SK-N-MC (cell line): ENCODE results near the gene RBM48.
"Not testable (repeated sequence)": the region's sequence is repeated elsewhere in the genome, so short reads cannot be mapped to it uniquely, and the experiment has no call there.

Source experiments
- DNase-seq: peaks from one replicate; pipeline ENCODE4 v3.0.0-alpha.2; 2011; ENCODE audit warnings: low read depth, low spot score
- H3K27ac ChIP-seq: fragments of 200-600 bp; sonication (generic); 2 replicates; pipeline ENCODE4 v1.5.1; 2016; ENCODE audit warnings: mixed run types
- H3K36me3 ChIP-seq: fragments of 200-600 bp; sonication (generic); 2 replicates; pipeline ENCODE4 v1.6.1; 2017; ENCODE audit warnings: antibody characterized with exemption, low read length, mixed read lengths; ENCODE audit not compliant: insufficient read depth
- H3K4me3 ChIP-seq: fragments of 200-600 bp; sonication (generic); 2 replicates; pipeline ENCODE4 v1.5.1; 2016
- H3K9ac ChIP-seq: fragments of 200-600 bp; sonication (generic); 2 replicates; pipeline ENCODE4 v1.8.0; 2017; ENCODE audit warnings: mixed run types, mixed read lengths; ENCODE audit not compliant: insufficient read length
- H3K9me3 ChIP-seq: fragments of 200-600 bp; sonication (generic); 2 replicates; pipeline ENCODE4 v1.6.1; 2017; ENCODE audit warnings: low read depth, mild to moderate bottlenecking, antibody characterized with exemption, low read length, moderate library complexity, mixed read lengths
- EZH2 ChIP-seq: fragments of 200-600 bp; sonication (generic); IDR thresholded peaks from one replicate; pipeline ENCODE4 v1.6.1; 2017; ENCODE audit warnings: antibody characterized with exemption
- FOXP2 ChIP-seq: optimal IDR thresholded peaks from 2 replicates; pipeline ENCODE3; 2011; ENCODE audit warnings: mild to moderate bottlenecking, moderate library complexity; ENCODE audit not compliant: insufficient read depth; ENCODE audit errors: extremely low read length, control extremely low read depth
- POLR2AphosphoS5 ChIP-seq: IDR thresholded peaks from 2 replicates; pipeline ENCODE4 v1.6.1; 2012; ENCODE audit warnings: mild to moderate bottlenecking, low read depth, low read length, borderline replicate concordance

RBM48 gene

GRCh38 chr7:92527300-92528187, 1.1 kb upstream of the RBM48 start:
- no peaks in the 10 kb centered on the region for H3K9me3 ChIP-seq
- H3K27ac ChIP-seq: no peak overlapping the region; the same call in 1 of the 2 replicates
- peak overlapping the region; percentile 81 for H3K9ac ChIP-seq
- TF ChIP-seq POLR2AphosphoS5 (no peak), EZH2 (no peak), FOXP2 (no peak)
- peaks cover 20% of the 10 kb centered on the region for H3K36me3 ChIP-seq
- H3K4me3 ChIP-seq: peak overlapping the region; percentile 93
- DNase-seq: no peak

DNA sequence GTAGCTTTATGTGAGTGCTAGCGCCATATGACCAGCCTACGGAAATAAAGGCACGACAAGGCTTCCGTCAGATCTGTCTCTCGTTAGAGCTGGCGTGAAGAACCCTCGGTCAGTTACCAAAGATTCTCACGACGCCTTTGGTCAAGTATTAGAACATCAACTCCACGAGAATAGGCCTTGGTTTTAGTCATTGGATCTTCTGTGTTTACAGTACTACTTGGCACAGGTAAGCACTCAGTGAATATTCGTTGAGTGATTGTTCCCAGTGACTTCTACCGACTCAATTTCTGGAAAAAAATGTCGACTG, 316 bp downstream of the RBM48 start:
- peak overlapping the region; percentile 93 for H3K4me3 ChIP-seq
- no peaks in the 10 kb centered on the region for H3K9me3 ChIP-seq
- H3K36me3 ChIP-seq: peaks cover 33% of the 10 kb centered on the region
- TF ChIP-seq FOXP2 (no peak), POLR2AphosphoS5 (no peak), EZH2 (no peak)
- peak overlapping the region; percentile 91 for H3K9ac ChIP-seq
- DNase-seq: no peak
- H3K27ac ChIP-seq: peak overlapping the region; percentile 81

- peaks cover 77% of the 10 kb centered on the region for H3K36me3 ChIP-seq
- H3K4me3 ChIP-seq: no peak overlapping the region
- TF ChIP-seq POLR2AphosphoS5 (no peak), EZH2 (no peak), FOXP2 (no peak)
- no peak overlapping the region for H3K27ac ChIP-seq
- H3K9me3 ChIP-seq: no peaks in the 10 kb centered on the region
- H3K9ac ChIP-seq: no peak overlapping the region
- no peak for DNase-seq
These were observed 6.0 kb downstream of the RBM48 start for GRCh38 chr7:92534572-92534971.

DNA sequence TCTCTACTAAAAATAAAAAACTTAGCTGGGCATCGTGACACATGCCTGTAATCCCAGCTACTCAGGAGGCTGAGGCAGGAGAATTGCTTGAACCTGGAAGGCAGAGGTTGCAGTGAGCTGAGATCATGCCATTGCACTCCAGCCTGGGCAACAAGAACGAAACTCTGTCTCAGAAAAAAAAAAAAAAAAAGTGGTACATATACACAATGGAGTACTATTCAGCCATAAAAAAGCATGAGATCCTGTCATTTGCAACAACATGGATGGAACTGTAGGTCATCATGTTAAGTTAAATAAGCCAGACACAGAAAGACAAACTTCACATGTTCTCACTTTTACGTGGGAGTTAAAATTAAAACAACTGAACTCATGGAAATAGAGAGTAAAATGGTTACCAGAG, 14.9 kb downstream of the RBM48 start:
- not testable (repeated sequence) for DNase-seq, H3K4me3 ChIP-seq, H3K27ac ChIP-seq, H3K36me3 ChIP-seq, H3K9ac ChIP-seq, H3K9me3 ChIP-seq

GRCh38 chr7:92545116-92545515, 16.5 kb downstream of the RBM48 start:
- not testable (repeated sequence) for H3K9ac ChIP-seq, DNase-seq, H3K27ac ChIP-seq

DNA sequence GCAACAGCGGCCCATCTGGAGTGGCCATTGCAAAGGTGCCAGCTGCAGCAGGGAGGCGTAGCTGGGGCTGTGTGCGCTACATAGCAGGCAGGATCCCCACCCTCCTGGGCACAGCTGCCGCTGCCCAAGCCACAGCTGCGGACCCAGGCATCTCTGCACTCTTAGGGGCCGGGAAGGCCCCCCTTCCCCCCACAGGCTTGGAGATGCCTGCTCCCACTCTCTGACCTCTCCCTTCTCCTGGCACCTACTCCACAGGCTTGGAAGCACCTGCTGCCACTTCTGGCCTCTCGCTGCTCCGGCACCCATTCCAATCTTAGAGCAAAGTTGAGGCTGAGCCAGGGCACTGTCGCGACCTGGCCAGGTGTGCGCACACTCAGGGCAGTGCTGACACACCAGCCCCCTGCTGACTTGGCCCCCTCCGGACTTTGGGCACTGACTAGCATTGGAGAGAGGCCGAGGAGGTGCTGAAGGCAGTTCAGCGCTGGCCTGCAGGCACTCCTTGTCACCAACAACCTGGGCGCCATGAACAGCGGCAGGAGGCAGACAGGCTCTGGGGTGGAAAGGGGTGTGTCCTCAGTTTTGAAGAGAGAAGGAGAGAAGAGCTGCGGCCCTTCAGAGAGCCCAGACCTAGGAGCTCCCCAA, 18.4 kb downstream of the RBM48 start:
- no peaks in the 10 kb centered on the region for H3K9me3 ChIP-seq
- no peak overlapping the region for H3K27ac ChIP-seq
- no peak overlapping the region for H3K4me3 ChIP-seq
- H3K36me3 ChIP-seq: no peaks in the 10 kb centered on the region
- TF ChIP-seq POLR2AphosphoS5 (no peak), EZH2 (no peak), FOXP2 (no peak)
- no peak for DNase-seq
- no peak overlapping the region for H3K9ac ChIP-seq

More at GRCh38 chr7:92545116-92545515, 16.5 kb downstream of the RBM48 start:
- H3K36me3 ChIP-seq, H3K4me3 ChIP-seq, H3K9me3 ChIP-seq: not testable (repeated sequence)

GRCh38 chr7:92547579-92547978, 19.0 kb downstream of the RBM48 start:
- TF ChIP-seq FOXP2 (no peak), EZH2 (no peak), POLR2AphosphoS5 (no peak)
- no peaks in the 10 kb centered on the region for H3K36me3 ChIP-seq
- no peak overlapping the region for H3K9ac ChIP-seq
- DNase-seq: no peak
- H3K4me3 ChIP-seq: no peak overlapping the region
- H3K27ac ChIP-seq: no peak overlapping the region
- H3K9me3 ChIP-seq: no peaks in the 10 kb centered on the region

DNA sequence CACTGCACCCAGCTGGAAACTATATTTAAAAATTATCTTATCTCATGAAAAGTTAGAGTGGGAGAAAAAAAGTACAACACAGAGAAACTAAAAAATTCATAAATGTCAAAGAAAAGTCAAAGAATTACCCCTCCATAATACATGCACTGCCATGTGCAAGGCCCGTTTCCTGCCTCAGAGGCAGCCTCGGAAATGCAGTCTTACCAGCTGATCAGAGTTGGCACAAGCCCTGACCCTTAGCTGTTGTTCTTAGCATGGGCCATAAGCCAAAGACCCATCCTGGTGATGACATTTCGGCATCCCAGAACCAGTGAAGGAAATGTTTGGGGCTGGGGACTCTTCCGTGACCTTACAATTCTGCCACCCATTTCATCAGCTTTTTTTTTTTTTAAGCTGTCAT, 21.6 kb downstream of the RBM48 start:
- Histone ChIP-seq H3K36me3 (no peaks in the 10 kb centered on the region), H3K9ac (no peak overlapping the region), H3K9me3 (no peaks in the 10 kb centered on the region), H3K27ac (no peak overlapping the region), H3K4me3 (no peak overlapping the region)
- DNase-seq: no peak
- no peak for TF ChIP-seq EZH2
- no peak for TF ChIP-seq POLR2AphosphoS5

DNA sequence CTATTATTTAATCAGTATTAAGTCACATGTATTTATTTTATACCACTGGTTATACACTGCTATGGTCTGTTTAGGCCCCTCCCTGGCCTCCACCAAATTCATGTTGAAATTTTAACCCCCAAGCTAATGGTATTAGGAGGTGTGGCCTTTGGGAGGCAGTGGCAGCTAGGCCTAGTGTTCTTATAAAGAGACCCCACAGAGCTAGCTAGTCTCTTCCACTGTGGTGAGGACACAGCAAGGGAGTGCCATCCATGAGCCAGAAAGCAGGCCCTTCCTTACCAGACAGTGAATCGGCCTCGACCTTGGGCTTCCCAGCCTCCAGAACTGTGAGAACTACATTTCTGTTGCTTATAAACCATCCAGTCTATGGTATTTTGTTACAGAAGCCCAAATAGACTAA, 28.7 kb downstream of the RBM48 start:
- Histone ChIP-seq H3K4me3 (no peak overlapping the region), H3K36me3 (peaks cover 14% of the 10 kb centered on the region), H3K9ac (no peak overlapping the region), H3K9me3 (no peaks in the 10 kb centered on the region), H3K27ac (no peak overlapping the region)
- no peak for DNase-seq
- TF ChIP-seq FOXP2 (no peak), POLR2AphosphoS5 (no peak), EZH2 (no peak)
